HG03571 (cell line): ENCODE measurements around the gene SART1.
"Not testable (repeated sequence)": the region's sequence is repeated elsewhere in the genome, so short reads cannot be mapped to it uniquely, and the experiment has no call there.

Experiments used
- ATAC-seq: cut with Tn5 transposase; IDR thresholded peaks from one replicate; pipeline ENCODE4 v1.9.1; 2021; ENCODE audit not compliant: unreplicated experiment

Gene SART1

GRCh38 chr11:66014804-66015453 is 53.4 kb downstream of the SART1 start:
- no peak for ATAC-seq

- no peak for ATAC-seq
These were observed 53.9 kb downstream of the SART1 start for GRCh38 chr11:66015454-66015881.

GRCh38 chr11:66015936-66016792 is 54.6 kb downstream of the SART1 start:
- ATAC-seq, result no peak

GRCh38 chr11:66016793-66017177 is 55.3 kb downstream of the SART1 start:
- no peak for ATAC-seq

GRCh38 chr11:66017321-66017720 is 55.8 kb downstream of the SART1 start:
- no peak for ATAC-seq

- ATAC-seq, result no peak
These were observed 58.7 kb downstream of the SART1 start for GRCh38 chr11:66020212-66020611.

- no peak for ATAC-seq
These were observed 59.3 kb downstream of the SART1 start for GRCh38 chr11:66020618-66021357.

GRCh38 chr11:66022401-66023185 is 61.1 kb downstream of the SART1 start:
- no peak for ATAC-seq

GRCh38 chr11:66023186-66023440 is 61.6 kb downstream of the SART1 start:
- not testable (repeated sequence) for ATAC-seq

GRCh38 chr11:66026017-66026529 is 64.5 kb downstream of the SART1 start, which contains the start of gene CATSPER1:
CATSPER1 (minus strand) TSS chr11:66026479; CDS start chr11:66026379, 100 bp downstream.
- ATAC-seq, result no peak
